D721Med (cell line): ENCODE results near the gene KMT2C.
"Not testable (repeated sequence)": the region's sequence is repeated elsewhere in the genome, so short reads cannot be mapped to it uniquely, and the experiment has no call there.

Source experiments
- DNase-seq: peaks from one replicate; pipeline ENCODE4 v3.0.0; 2011; ENCODE audit warnings: low spot score; ENCODE audit not compliant: insufficient read length
- FAIRE-seq: peaks from 2 replicates; lab custom pipeline; 2011; peaks lifted over from hg19 to GRCh38; lab: Jason Lieb, UNC
- CTCF ChIP-seq: IDR thresholded peaks from 2 replicates; pipeline ENCODE4 v1.5.1; 2012; ENCODE audit warnings: mild to moderate bottlenecking, control low read depth; ENCODE audit not compliant: insufficient read depth; ENCODE audit errors: missing control alignments

Gene KMT2C

GRCh38 chr7:152355474-152356057 lies 80.2 kb downstream of the KMT2C start:
- DNase-seq: no peak
- FAIRE-seq: no peak
- TF ChIP-seq CTCF: no peak

GRCh38 chr7:152354061-152354460 lies 81.7 kb downstream of the KMT2C start:
- no peak for DNase-seq
- no peak for TF ChIP-seq CTCF

GRCh38 chr7:152353281-152353680 lies 82.5 kb downstream of the KMT2C start:
- DNase-seq, FAIRE-seq: not testable (repeated sequence)

More at GRCh38 chr7:152354061-152354460, 81.7 kb downstream of the KMT2C start:
- FAIRE-seq: no peak

GRCh38 chr7:152351747-152352146 lies 84.1 kb downstream of the KMT2C start:
- FAIRE-seq, DNase-seq: not testable (repeated sequence)

- FAIRE-seq: no peak
- no peak for DNase-seq
- no peak for TF ChIP-seq CTCF
These were observed 84.6 kb downstream of the KMT2C start for GRCh38 chr7:152351168-152351567.

GRCh38 chr7:152347888-152348287 lies 87.9 kb downstream of the KMT2C start:
- TF ChIP-seq CTCF: no peak
- no peak for FAIRE-seq
- DNase-seq: no peak

GRCh38 chr7:152344253-152344652 lies 91.5 kb downstream of the KMT2C start:
- no peak for TF ChIP-seq CTCF
- DNase-seq (no peak), FAIRE-seq (no peak)

- no peak for DNase-seq
- FAIRE-seq: no peak
- TF ChIP-seq CTCF: no peak
These were observed 93.0 kb downstream of the KMT2C start for GRCh38 chr7:152342796-152343195.
